Measurements from ENCODE around the gene TBX4.
"Not testable (repeated sequence)": the region's sequence is repeated elsewhere in the genome, so short reads cannot be mapped to it uniquely, and the experiment has no call there.

TBX4 gene

DNA sequence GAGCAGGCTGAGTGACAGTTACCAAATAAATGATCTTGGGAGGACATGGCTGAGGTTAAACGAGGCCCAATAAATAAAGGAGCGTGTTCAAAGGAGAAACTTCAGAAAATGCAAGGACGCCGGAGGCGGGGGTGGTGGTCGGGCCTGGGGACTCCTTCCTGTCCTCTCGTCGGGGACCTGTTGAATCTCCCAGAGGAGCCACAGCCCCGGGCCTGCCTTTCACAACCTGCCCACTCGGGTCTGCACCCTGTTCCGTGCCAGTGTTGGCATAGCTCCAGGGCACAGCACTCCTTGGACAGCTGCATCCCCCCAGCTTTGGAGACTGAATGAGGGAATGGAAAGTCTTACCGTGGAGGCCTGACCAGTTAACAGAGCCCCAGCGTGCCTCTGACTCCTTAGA lies 8.1 kb upstream of the TBX4 start:
- ChIA-PET POLR2A (no interaction called here), CTCF (no interaction called here)
- no peak for DNase-seq (ENCODE audit: low read depth, low spot score)
- H3K4me3 ChIP-seq (ENCODE audit: low read depth, low read length) = no peak overlapping the region
- TF ChIP-seq, protein P1, sequence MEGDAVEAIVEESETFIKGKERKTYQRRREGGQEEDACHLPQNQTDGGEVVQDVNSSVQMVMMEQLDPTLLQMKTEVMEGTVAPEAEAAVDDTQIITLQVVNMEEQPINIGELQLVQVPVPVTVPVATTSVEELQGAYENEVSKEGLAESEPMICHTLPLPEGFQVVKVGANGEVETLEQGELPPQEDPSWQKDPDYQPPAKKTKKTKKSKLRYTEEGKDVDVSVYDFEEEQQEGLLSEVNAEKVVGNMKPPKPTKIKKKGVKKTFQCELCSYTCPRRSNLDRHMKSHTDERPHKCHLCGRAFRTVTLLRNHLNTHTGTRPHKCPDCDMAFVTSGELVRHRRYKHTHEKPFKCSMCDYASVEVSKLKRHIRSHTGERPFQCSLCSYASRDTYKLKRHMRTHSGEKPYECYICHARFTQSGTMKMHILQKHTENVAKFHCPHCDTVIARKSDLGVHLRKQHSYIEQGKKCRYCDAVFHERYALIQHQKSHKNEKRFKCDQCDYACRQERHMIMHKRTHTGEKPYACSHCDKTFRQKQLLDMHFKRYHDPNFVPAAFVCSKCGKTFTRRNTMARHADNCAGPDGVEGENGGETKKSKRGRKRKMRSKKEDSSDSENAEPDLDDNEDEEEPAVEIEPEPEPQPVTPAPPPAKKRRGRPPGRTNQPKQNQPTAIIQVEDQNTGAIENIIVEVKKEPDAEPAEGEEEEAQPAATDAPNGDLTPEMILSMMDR (IDR thresholded peaks at IDR 0.05; ENCODE audit: insufficient read depth, low read length, missing control alignments) = no peak

DNA sequence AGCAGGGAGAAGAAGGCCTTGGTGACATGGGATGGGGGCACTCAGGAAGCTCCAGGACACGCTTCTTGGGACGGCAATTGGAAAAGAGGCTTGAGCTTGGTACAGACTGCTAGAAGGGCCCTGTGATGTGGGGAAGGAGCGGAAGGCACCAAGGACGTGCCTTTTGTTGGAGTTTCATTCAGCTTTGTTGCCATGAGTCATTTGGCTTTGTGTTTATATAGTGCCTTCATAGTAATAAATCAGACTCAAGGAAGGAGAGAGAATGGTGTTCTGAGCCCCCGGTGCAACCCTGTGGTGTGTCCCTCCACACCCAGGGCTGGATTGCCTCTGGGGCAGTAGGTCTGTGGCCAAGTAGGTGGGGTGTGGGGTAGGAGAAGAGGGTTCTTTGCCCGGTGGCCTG lies 7.4 kb upstream of the TBX4 start:
- ChIA-PET CTCF (no interaction called here), POLR2A (no interaction called here)
- no peak for DNase-seq (ENCODE audit: low read depth, low spot score)

DNA sequence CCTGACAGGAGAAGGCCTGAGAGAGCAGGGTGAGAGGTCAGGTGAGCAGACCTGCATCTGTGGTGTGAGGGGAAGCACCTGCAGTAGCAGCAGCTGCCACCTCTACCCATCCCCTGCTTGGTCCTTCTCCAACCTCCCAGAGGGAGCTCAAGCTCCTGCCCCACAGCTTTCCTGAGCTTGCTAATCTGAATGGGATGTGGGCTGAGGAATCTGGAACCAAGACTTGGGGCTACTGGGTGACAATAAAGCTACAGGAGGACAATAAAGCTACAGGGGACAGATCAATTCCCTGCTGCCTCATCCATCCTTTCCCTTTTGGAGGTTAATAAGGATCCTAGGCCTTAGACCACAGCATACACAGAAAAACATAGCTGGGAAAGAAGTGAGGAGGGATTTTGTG lies 4.9 kb upstream of the TBX4 start:
- TF ChIP-seq, protein P1 (IDR thresholded peaks at IDR 0.05; ENCODE audit: insufficient read depth, low read length, missing control alignments) = no peak
- ChIA-PET POLR2A (interaction anchor here (0.5 kb wide), 1 partner anchor 15 kb away, joined by 3 read pairs; no protein-coding TSS in a partner anchor), CTCF (interaction anchor here (1.1 to 1.6 kb wide), 2 partner anchors 35 to 57 kb away, joined by 3 to 5 read pairs; no protein-coding TSS in a partner anchor)
- no peak overlapping the region for H3K4me3 ChIP-seq (ENCODE audit: low read depth, low read length)
- no peak for DNase-seq (ENCODE audit: low read depth, low spot score)

More for the DNA sequence above, 7.4 kb upstream of the TBX4 start:
- no peak overlapping the region for H3K4me3 ChIP-seq (ENCODE audit: low read depth, low read length)
- TF ChIP-seq, protein P1 (IDR thresholded peaks at IDR 0.05; ENCODE audit: insufficient read depth, low read length, missing control alignments) = no peak

DNA sequence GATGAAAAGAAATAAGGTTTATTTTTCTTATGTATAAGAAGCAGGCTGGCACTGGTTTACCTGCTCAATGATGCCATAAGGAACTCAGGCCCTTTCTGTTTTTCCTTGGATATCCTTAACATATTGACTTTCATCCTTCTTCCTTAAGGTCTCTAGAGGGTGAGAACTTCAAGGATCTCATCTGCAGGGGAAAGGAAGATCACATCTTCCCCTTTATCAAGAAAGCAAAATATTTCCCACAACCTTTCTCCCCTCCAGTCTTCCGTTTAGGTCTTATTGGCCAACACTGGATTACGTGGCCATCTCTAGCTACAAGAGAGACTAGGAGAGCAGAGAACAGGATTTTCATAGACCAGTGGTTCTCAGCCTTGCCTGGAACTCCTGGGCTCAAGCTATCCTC lies 4.2 kb upstream of the TBX4 start:
- TF ChIP-seq, protein P1 (IDR thresholded peaks at IDR 0.05; ENCODE audit: insufficient read depth, low read length, missing control alignments) = no peak
- ChIA-PET POLR2A (no interaction called here), CTCF (interaction anchor here (1.1 to 1.6 kb wide), 2 partner anchors 36 to 58 kb away, joined by 3 to 5 read pairs; no protein-coding TSS in a partner anchor)
- DNase-seq (ENCODE audit: low read depth, low spot score) = no peak
- no peak overlapping the region for H3K4me3 ChIP-seq (ENCODE audit: low read depth, low read length)

DNA sequence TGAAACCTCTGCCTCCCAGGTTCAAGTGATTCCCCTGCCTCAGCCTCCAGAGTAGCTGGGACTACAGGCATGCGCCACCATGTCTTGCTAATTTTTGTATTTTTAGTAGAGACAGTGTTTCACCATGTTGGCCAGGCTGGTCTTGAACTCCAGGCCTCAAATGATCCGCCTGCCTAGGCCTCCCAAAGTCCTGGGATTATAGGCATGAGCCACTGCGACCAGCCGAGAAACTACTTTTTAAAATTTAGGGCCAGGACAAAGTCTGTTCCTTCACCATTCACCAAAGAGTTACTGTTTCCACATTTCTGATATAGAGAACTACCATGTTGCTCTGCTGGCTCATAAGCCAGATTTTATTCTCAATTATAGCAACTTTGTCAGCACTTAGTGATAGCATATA lies 3.1 kb upstream of the TBX4 start:
- CTCF ChIA-PET = interaction anchor here (1.4 to 1.5 kb wide), 2 partner anchors 10 to 37 kb away, joined by 4 to 5 read pairs; no protein-coding TSS in a partner anchor
- DNase-seq (ENCODE audit: low read depth, low spot score); POLR2A ChIA-PET; H3K4me3 ChIP-seq (ENCODE audit: low read depth, low read length): not testable (repeated sequence)

DNA sequence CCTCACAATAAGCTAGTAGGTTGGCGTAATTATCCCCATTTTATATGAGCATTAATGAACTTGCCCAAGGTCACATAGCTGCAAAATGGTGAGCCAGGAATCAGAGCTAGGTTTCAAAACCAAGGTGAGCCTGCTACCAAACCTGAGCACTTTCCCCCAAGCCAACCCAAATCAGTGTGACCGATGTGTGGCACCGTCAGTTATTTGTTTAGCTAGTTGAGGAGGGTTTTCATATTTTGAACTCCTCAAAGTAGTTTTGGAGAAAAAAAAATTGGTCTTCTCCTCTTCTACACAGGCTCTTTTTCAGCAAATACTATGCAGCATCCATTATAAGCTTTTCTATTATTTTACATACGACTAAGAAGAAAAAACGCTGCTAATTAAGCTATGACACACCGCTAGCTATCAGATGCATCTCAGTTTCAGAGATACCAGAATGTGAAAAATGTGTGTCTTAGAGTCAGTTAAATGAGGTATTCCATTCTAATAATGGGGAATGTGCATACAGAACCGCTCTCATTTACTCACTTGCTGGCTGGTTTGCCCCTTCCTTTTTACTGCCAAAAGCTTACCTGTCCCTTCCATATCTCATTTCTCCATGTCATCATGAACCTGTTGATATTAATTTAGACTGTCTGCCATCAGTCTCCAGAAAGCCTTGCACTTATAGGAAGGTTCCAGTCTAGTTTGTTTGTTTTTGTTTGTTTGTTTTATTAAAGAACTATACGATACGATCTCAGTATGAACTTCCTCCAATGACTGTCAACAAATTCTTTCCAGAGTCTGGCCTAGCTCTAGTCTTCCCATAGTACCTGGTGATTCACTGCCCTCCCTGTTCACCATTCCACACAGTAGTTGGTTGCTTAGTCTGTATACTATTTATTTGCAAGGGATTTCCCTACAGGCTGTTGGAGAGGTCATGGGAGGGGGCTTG lies 2.2 kb upstream of the TBX4 start:
- TF ChIP-seq, protein P1 (IDR thresholded peaks at IDR 0.05; ENCODE audit: insufficient read depth, low read length, missing control alignments) = no peak
- DNase-seq (ENCODE audit: low read depth, low spot score) = no peak
- H3K4me3 ChIP-seq (ENCODE audit: low read depth, low read length) = no peak overlapping the region
- CTCF ChIA-PET = interaction anchor here (1.4 to 1.5 kb wide), 2 partner anchors 10 to 38 kb away, joined by 4 to 5 read pairs; no protein-coding TSS in a partner anchor
- POLR2A ChIA-PET = no interaction called here
